ENCODE results near the gene CAMK1G. TPM values are rescaled to one million over a fixed set of nuclear protein-coding genes. Genes with fewer than 3 reads are reported as not detected.

CAMK1G gene
- total and polyA plus RNA-seq, 2 of the 4 experiments (the other 2 are of a cell fraction) = 0.72 to 1.8 TPM

DNA sequence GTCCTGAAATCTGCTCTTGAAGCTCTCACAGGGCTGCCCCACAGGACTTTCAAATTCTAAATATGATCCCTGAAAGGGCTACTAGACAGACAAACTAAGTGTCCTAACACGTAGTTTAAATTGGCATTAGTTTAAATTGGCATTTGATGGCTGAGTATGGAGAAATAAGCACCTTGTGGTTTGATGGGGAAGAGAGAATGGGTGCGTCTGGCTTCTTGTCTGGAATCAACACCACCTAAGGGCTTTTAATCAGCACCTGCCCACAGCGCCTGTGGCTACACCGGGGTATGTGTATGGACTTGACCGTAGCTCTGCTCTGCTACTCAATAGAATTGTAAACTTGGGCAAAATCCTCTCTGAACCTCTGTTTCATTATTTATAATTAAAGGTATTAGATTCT is 74.4 kb downstream of the CAMK1G start:
- Histone ChIP-seq H3K14ac (replicated peaks; ENCODE audit: low read depth, low read length) (no peak overlapping the region), H3K9ac (ENCODE audit: low read depth, low read length) (no peak overlapping the region), H3K4me2 (ENCODE audit: low read depth, low read length) (no peak overlapping the region), H2AFZ (replicated peaks; ENCODE audit: low read length, poor library complexity) (no peak overlapping the region), H3K9me1 (ENCODE audit: insufficient read depth, low read length) (no peaks in the 10 kb centered on the region; the same call in 1 of the 2 replicates), H3K23ac (ENCODE audit: low read depth, low read length) (no peak overlapping the region), H4K8ac (ENCODE audit: low read depth in 2 of 2, low read length in 2 of 2) (no peak overlapping the region), H3K56ac (ENCODE audit: extremely low read depth, insufficient read depth, low read length) (no peak overlapping the region), H2BK5ac (ENCODE audit: low read depth, low read length, poor library complexity, severe bottlenecking) (no peak overlapping the region), H3K27ac (ENCODE audit: insufficient read depth, low read length) (no peak overlapping the region), H4K5ac (ENCODE audit: low read depth, low read length) (no peak overlapping the region), H3K18ac (ENCODE audit: low read depth, low read length) (no peak overlapping the region), H3K9me3 (ENCODE audit: control insufficient read depth, insufficient read depth, low read length) (no peaks in the 10 kb centered on the region), H2BK15ac (ENCODE audit: low read depth, low read length) (no peak overlapping the region), H3K4me3 (ENCODE audit: insufficient read depth, low read depth, low read length) (no peak overlapping the region), H4K91ac (ENCODE audit: insufficient read depth, low read depth, low read length) (no peak overlapping the region), H2AK5ac (ENCODE audit: low read depth, low read length) (no peak overlapping the region), H3K27me3 (ENCODE audit: control insufficient read depth, insufficient read depth, low read length) (no peaks in the 10 kb centered on the region; the same call in 1 of the 2 replicates), H3K4ac (ENCODE audit: low read depth, low read length) (no peak overlapping the region), H4K20me1 (ENCODE audit: insufficient read depth, low read length) (no peaks in the 10 kb centered on the region), H2AK9ac (replicated peaks; ENCODE audit: low read depth, low read length, poor library complexity) (no peak overlapping the region), H3K36me3 (ENCODE audit: control insufficient read depth, insufficient read depth, low read length) (no peaks in the 10 kb centered on the region), H3K79me1 (ENCODE audit: low read depth in 1 of 2, low read length in 2 of 2) (no peaks in the 10 kb centered on the region), H2BK120ac (ENCODE audit: low read depth, low read length) (no peak overlapping the region), H2BK20ac (ENCODE audit: low read depth, low read length) (no peak overlapping the region), H3K4me1 (ENCODE audit: control insufficient read depth, insufficient read depth, low read length) (no peaks in the 10 kb centered on the region)
- in situ Hi-C loops (cut with MboI; ENCODE audit: low sequenced_read_pairs) (no loop called here), intact Hi-C loops (cut with micrococcal nuclease) (no loop called here), dilution Hi-C loops (cut with HindIII; ENCODE audit: low sequenced_read_pairs, unreplicated experiment) (no loop called here)
- DNase-seq (no peak), ATAC-seq (ENCODE audit: low read depth) (no peak)
- ChIA-PET CTCF (no interaction called here), POLR2A (ENCODE audit: unreplicated experiment) (no interaction called here)
- no peak for TF ChIP-seq RCOR1 (IDR thresholded peaks at IDR 0.05; ENCODE audit: insufficient replicate concordance, low read length)
- TF ChIP-seq FOS (IDR thresholded peaks at IDR 0.05; ENCODE audit: low read depth, low read length) = no peak
- TF ChIP-seq CTCF (conservative IDR thresholded peaks at IDR 0.05; ENCODE audit: low read depth, low read length) = no peak
- TF ChIP-seq BHLHE40 (IDR thresholded peaks at IDR 0.05; ENCODE audit: low read depth, low read length) = no peak
- no peak for TF ChIP-seq RFX5 (IDR thresholded peaks at IDR 0.05; ENCODE audit: low read depth, low read length)
- no peak for TF ChIP-seq POLR2A (IDR thresholded peaks at IDR 0.05; ENCODE audit: low read depth, low read length)
- no peak for TF ChIP-seq CEBPB (IDR thresholded peaks at IDR 0.05; ENCODE audit: low read depth, low read length)
- BruUV-seq (replicated peaks) = no TSS peak
- WGBS, 2 experiments (ENCODE audit: extremely low coverage in 2 of 2, insufficient read length in 1 of 2) = no CpG with 5 or more reads among the region's 5 CpGs

Data from IMR-90 (cell line).